ENCODE results near the gene BST2.

BST2 gene

GRCh38 chr19:17411801-17412200 lies 6.4 kb upstream of the BST2 start:
- ATAC-seq (ENCODE audit: low read depth) (no peak), DNase-seq (ENCODE audit: low spot score) (no peak)
- H3K4me1 ChIP-seq (ENCODE audit: insufficient read depth, poor library complexity, severe bottlenecking), result no peaks in the 10 kb centered on the region
- no peak overlapping the region for H3K4me3 ChIP-seq (ENCODE audit: severe bottlenecking)
- no peaks in the 10 kb centered on the region for H3K36me3 ChIP-seq (ENCODE audit: low read depth)
- TF ChIP-seq CTCF (IDR thresholded peaks at IDR 0.05; ENCODE audit: poor library complexity, severe bottlenecking), result no peak
- H3K27me3 ChIP-seq (ENCODE audit: insufficient read depth, poor library complexity, severe bottlenecking), result no peaks in the 10 kb centered on the region
- no peak overlapping the region for H3K27ac ChIP-seq (ENCODE audit: poor library complexity, severe bottlenecking)
- H3K9me3 ChIP-seq (ENCODE audit: severe bottlenecking), result no peaks in the 10 kb centered on the region

- Histone ChIP-seq H3K4me1 (ENCODE audit: insufficient read depth, poor library complexity, severe bottlenecking) (no peaks in the 10 kb centered on the region), H3K4me3 (ENCODE audit: severe bottlenecking) (no peak overlapping the region), H3K36me3 (ENCODE audit: low read depth) (no peaks in the 10 kb centered on the region), H3K27me3 (ENCODE audit: insufficient read depth, poor library complexity, severe bottlenecking) (no peaks in the 10 kb centered on the region), H3K27ac (ENCODE audit: poor library complexity, severe bottlenecking) (no peak overlapping the region), H3K9me3 (ENCODE audit: severe bottlenecking) (no peaks in the 10 kb centered on the region)
- no peak for DNase-seq (ENCODE audit: low spot score)
- TF ChIP-seq CTCF (IDR thresholded peaks at IDR 0.05; ENCODE audit: poor library complexity, severe bottlenecking), result no peak
- ATAC-seq (ENCODE audit: low read depth), result no peak
These were observed 4.6 kb upstream of the BST2 start for GRCh38 chr19:17409990-17410389.

- no peaks in the 10 kb centered on the region for H3K4me1 ChIP-seq (ENCODE audit: insufficient read depth, poor library complexity, severe bottlenecking)
- no peak for TF ChIP-seq CTCF (IDR thresholded peaks at IDR 0.05; ENCODE audit: poor library complexity, severe bottlenecking)
- no peaks in the 10 kb centered on the region for H3K9me3 ChIP-seq (ENCODE audit: severe bottlenecking)
- no peak overlapping the region for H3K27ac ChIP-seq (ENCODE audit: poor library complexity, severe bottlenecking)
- no peaks in the 10 kb centered on the region for H3K27me3 ChIP-seq (ENCODE audit: insufficient read depth, poor library complexity, severe bottlenecking)
- no peak overlapping the region for H3K4me3 ChIP-seq (ENCODE audit: severe bottlenecking)
- ATAC-seq (ENCODE audit: low read depth) (no peak), DNase-seq (ENCODE audit: low spot score) (no peak)
- no peaks in the 10 kb centered on the region for H3K36me3 ChIP-seq (ENCODE audit: low read depth)
These were observed 1.4 kb upstream of the BST2 start for GRCh38 chr19:17406887-17407196.

- peak overlapping the region; percentile 30 for H3K27ac ChIP-seq (ENCODE audit: poor library complexity, severe bottlenecking)
These were observed 836 bp upstream of the BST2 start for GRCh38 chr19:17406046-17406886.

More at GRCh38 chr19:17406046-17406886, 836 bp upstream of the BST2 start:
- H3K27me3 ChIP-seq (ENCODE audit: insufficient read depth, poor library complexity, severe bottlenecking), result no peaks in the 10 kb centered on the region
- H3K9me3 ChIP-seq (ENCODE audit: severe bottlenecking), result no peaks in the 10 kb centered on the region
- H3K4me3 ChIP-seq (ENCODE audit: severe bottlenecking), result peak overlapping the region; percentile 29
- no peaks in the 10 kb centered on the region for H3K4me1 ChIP-seq (ENCODE audit: insufficient read depth, poor library complexity, severe bottlenecking)
- ATAC-seq (ENCODE audit: low read depth), result no peak
- no peak for TF ChIP-seq CTCF (IDR thresholded peaks at IDR 0.05; ENCODE audit: poor library complexity, severe bottlenecking)
- no peak for DNase-seq (ENCODE audit: low spot score)
- no peaks in the 10 kb centered on the region for H3K36me3 ChIP-seq (ENCODE audit: low read depth)

Data from RWPE2 (cell line).